GM18526 (cell line): ENCODE results near the gene OSBPL8.

Experiments used
- POLR2A ChIP-seq: IDR thresholded peaks from 3 replicates; pipeline ENCODE4 v1.6.1; 2011; ENCODE audit not compliant: insufficient read length; ENCODE audit errors: extremely low read depth

OSBPL8 gene

GRCh38 chr12:76462668-76463224 is 96.8 kb downstream of the OSBPL8 start:
- no peak for TF ChIP-seq POLR2A

- no peak for TF ChIP-seq POLR2A
These were observed 98.8 kb downstream of the OSBPL8 start for GRCh38 chr12:76460807-76461206.

GRCh38 chr12:76457818-76458217 is 101.8 kb downstream of the OSBPL8 start:
- TF ChIP-seq POLR2A = no peak

- no peak for TF ChIP-seq POLR2A
These were observed 102.6 kb downstream of the OSBPL8 start for GRCh38 chr12:76457010-76457409.

GRCh38 chr12:76455582-76456345 is 103.8 kb downstream of the OSBPL8 start:
- TF ChIP-seq POLR2A = no peak

GRCh38 chr12:76451528-76451927 is 108.0 kb downstream of the OSBPL8 start:
- TF ChIP-seq POLR2A = no peak

- TF ChIP-seq POLR2A = no peak
These were observed 108.9 kb downstream of the OSBPL8 start for GRCh38 chr12:76450690-76451089.

- no peak for TF ChIP-seq POLR2A
These were observed 109.6 kb downstream of the OSBPL8 start for GRCh38 chr12:76449993-76450392.

- TF ChIP-seq POLR2A = no peak
These were observed 110.0 kb downstream of the OSBPL8 start for GRCh38 chr12:76449583-76449982.

GRCh38 chr12:76449016-76449415 is 110.6 kb downstream of the OSBPL8 start:
- TF ChIP-seq POLR2A = no peak

GRCh38 chr12:76446090-76446489 is 113.5 kb downstream of the OSBPL8 start:
- no peak for TF ChIP-seq POLR2A

GRCh38 chr12:76445462-76445861 is 114.1 kb downstream of the OSBPL8 start:
- no peak for TF ChIP-seq POLR2A

GRCh38 chr12:76444408-76444984 is 115.1 kb downstream of the OSBPL8 start:
- no peak for TF ChIP-seq POLR2A

GRCh38 chr12:76441016-76441415 is 118.6 kb downstream of the OSBPL8 start:
- TF ChIP-seq POLR2A = no peak

GRCh38 chr12:76432733-76433132 is 126.8 kb downstream of the OSBPL8 start:
- TF ChIP-seq POLR2A = no peak

- TF ChIP-seq POLR2A = no peak
These were observed 131.5 kb downstream of the OSBPL8 start for GRCh38 chr12:76428117-76428516.
